HepG2 (cell line): Measurements from ENCODE around the gene TRIM72. TPM values are rescaled to one million over a fixed set of nuclear protein-coding genes. Genes with fewer than 3 reads are reported as not detected.
"Not testable (repeated sequence)": the region's sequence is repeated elsewhere in the genome, so short reads cannot be mapped to it uniquely, and the experiment has no call there.

ENCODE experiments used
- ATAC-seq: fragments of 200-7000 bp; cut with Tn5 transposase; 3 replicates; pipeline ENCODE4 v1.9.1; 2020; ENCODE audit warnings: mild to moderate bottlenecking, moderate library complexity
- BruUV-seq: library from RNA; stranded (reverse); fragments of 400-500 nt; replicated peaks from 2 replicates; lab custom pipeline; 2021; lab: Mats Ljungman, UMichigan
- CTCF ChIA-PET: fragments of 300-600 bp; formaldehyde crosslinking; extraction: SDS; loops from one replicate; lab custom pipeline; 2021; ENCODE audit warnings: low total read pairs, inconsistent platforms, low intra/inter-chr PET ratio; lab: Yijun Ruan, JAX
- POLR2A ChIA-PET: fragments of 350-600 bp; sonication (Branson Sonifier 250); formaldehyde crosslinking; loops from one replicate; lab custom pipeline; 2020; ENCODE audit warnings: antibody characterized with exemption, inconsistent platforms; lab: Yijun Ruan, JAX
- DNase-seq: peaks from one replicate; pipeline ENCODE4 v3.0.0-alpha.2; 2015; ENCODE audit warnings: low spot score
- FAIRE-seq: peaks from 3 replicates; lab custom pipeline; 2011; peaks lifted over from hg19 to GRCh38; lab: Jason Lieb, UNC
- H2AFZ ChIP-seq: one replicate; pipeline ENCODE4 v1.6.1; 2011; ENCODE audit warnings: low read length, inconsistent platforms
- H3K27ac ChIP-seq: fragments of 300-600 bp; 3 replicates; pipeline ENCODE4 v1.8.0; 2011; ENCODE audit warnings: mixed run types, mild to moderate bottlenecking, mixed read lengths, low read length, inconsistent platforms; ENCODE audit not compliant: insufficient read depth; ENCODE audit errors: extremely low read length
- H3K27me3 ChIP-seq, 2 experiments: fragments of 200-600 bp in 1 of 2; 2 replicates in 1 of 2; 3 replicates in 1 of 2; pipeline versions ENCODE4 v1.6.0 to v1.8.0; 2011; ENCODE audit warnings: low read length in 2 of 2, mild to moderate bottlenecking in 2 of 2, moderate library complexity in 2 of 2, inconsistent platforms in 1 of 2; ENCODE audit not compliant: insufficient read depth in 2 of 2, control insufficient read depth in 1 of 2
- H3K36me3 ChIP-seq, 2 experiments: fragments of 200-600 bp in 1 of 2; replicated peaks in 1 of 2; 2 replicates in 1 of 2; 3 replicates in 1 of 2; pipeline versions ENCODE4 v1.5.1 to v1.8.0; 2011; ENCODE audit warnings: low read length in 2 of 2, inconsistent platforms in 1 of 2; ENCODE audit not compliant: insufficient read depth in 2 of 2, control insufficient read depth in 1 of 2
- H3K4me1 ChIP-seq: 2 replicates; pipeline ENCODE4 v1.5.1; 2012; ENCODE audit warnings: low read length, inconsistent platforms; ENCODE audit not compliant: insufficient read depth
- H3K4me2 ChIP-seq: 2 replicates; pipeline ENCODE4 v1.6.0; 2011; ENCODE audit warnings: low read depth, low read length, inconsistent platforms
- H3K4me3 ChIP-seq, 3 experiments: fragments of 200-600 bp in 1 of 3; sonication (generic), shearing (Covaris generic) in 1 of 3; replicated peaks in 1 of 3; 2 replicates each; pipeline ENCODE4 v1.5.1; 2011 to 2016; ENCODE audit warnings: low read length in 3 of 3, inconsistent platforms in 2 of 3, low read depth in 2 of 3, mild to moderate bottlenecking in 2 of 3, control low read depth in 1 of 3, mixed read lengths in 1 of 3; ENCODE audit not compliant: insufficient read depth in 1 of 3
- H3K79me2 ChIP-seq: one replicate; pipeline ENCODE4 v1.6.1; 2011; ENCODE audit warnings: low read length, inconsistent platforms; ENCODE audit not compliant: insufficient read depth
- H3K9ac ChIP-seq: 2 replicates; pipeline ENCODE4 v1.6.0; 2011; ENCODE audit warnings: mild to moderate bottlenecking, low read depth, low read length, inconsistent platforms; ENCODE audit not compliant: insufficient read depth
- H3K9me3 ChIP-seq: 2 replicates; pipeline ENCODE4 v1.5.1; 2012; ENCODE audit warnings: mild to moderate bottlenecking, low read length
- H4K20me1 ChIP-seq: 2 replicates; pipeline ENCODE4 v1.6.0; 2011; ENCODE audit warnings: inconsistent platforms, mild to moderate bottlenecking, low read length, moderate library complexity; ENCODE audit not compliant: insufficient read depth
- WGBS: methylation state at CpG from one replicate; pipeline ENCODE4 v1.1.6; 2017; ENCODE audit warnings: low lambda C conversion rate; 5-methylcytosine and 5-hydroxymethylcytosine counted together
- in situ Hi-C: cut with HindIII; loops from 2 replicates; pipeline ENCODE4 v1.10.0; 2017; ENCODE audit warnings: low pct_unique_long_range_greater_than_20kb; ENCODE audit not compliant: extremely low pct_ligation_motif_present
- intact Hi-C: fragments of 100-400 bp; cut with micrococcal nuclease; formaldehyde crosslinking; loops from one replicate; pipeline ENCODE4 v1.10.0; 2022; ENCODE audit not compliant: unreplicated experiment
- polyA plus RNA-seq, 8 experiments: library from polyadenylated mRNA; depleted of rRNA in 3 of 8; stranded (reverse) in 7 of 8; unstranded in 1 of 8; fragments of >200 nt; fragmentation: Illumina TruSeq in 4 of 8; extraction: Trizol in 4 of 8; gene quantifications; 2 replicates each; pipeline versions ENCODE4 v1.2.1 to v1.2.3, GENCODE V29; 2011 to 2016; ENCODE audit warnings: low read depth in 4 of 8, missing spikeins in 1 of 8, mixed read lengths in 1 of 8; ENCODE audit not compliant: insufficient read depth in 1 of 8
- small RNA-seq, 3 experiments: library from RNA; depleted of rRNA; stranded (forward); fragments of <200 nt; gene quantifications; one replicate each; pipeline ENCODE3, GENCODE V24; 2012; ENCODE audit warnings: low read depth in 2 of 3, low replicate concordance in 1 of 3; ENCODE audit not compliant: insufficient read length in 3 of 3, insufficient read depth in 2 of 3
- total RNA-seq, 5 experiments: library from RNA; depleted of rRNA; stranded (reverse); fragments of >200 nt; fragmentation: Illumina TruSeq; extraction: Trizol; gene quantifications; 2 replicates each; pipeline ENCODE4 v1.2.3, GENCODE V29; 2016; ENCODE audit warnings: low read depth in 1 of 5

The TRIM72 gene
- total and polyA plus RNA-seq, 2 of the 13 experiments (the other 11 are each of a cell fraction or from before 2014, with no cell fraction given), result not detected

- H3K9ac ChIP-seq, H3K27ac ChIP-seq, H3K9me3 ChIP-seq, H3K79me2 ChIP-seq, intact Hi-C loops, BruUV-seq, DNase-seq, POLR2A ChIA-PET, H3K4me1 ChIP-seq, FAIRE-seq, H3K4me3 ChIP-seq, H4K20me1 ChIP-seq, H2AFZ ChIP-seq, H3K27me3 ChIP-seq, in situ Hi-C loops, H3K36me3 ChIP-seq, CTCF ChIA-PET, H3K4me2 ChIP-seq, ATAC-seq: not testable (repeated sequence)
- WGBS, result 10% methylated on average over 4 of the region's 4 CpGs
These were observed 64.9 kb downstream of the TRIM72 start for GRCh38 chr16:31278853-31279252.

Small RNAs within 50 kb of the gene (small RNA-seq; reads per million reads assigned to genes)
- 0 reads per million in 3 experiments for gene AC009088.4
- 0 reads per million in 3 experiments for gene NDUFA3P6

Other genes with a start within 250 kb of the TRIM72 start
- 58.8 and 69.7 TPM in 2 replicates for gene HSD3B7, start 228.9 kb upstream of the TRIM72 start, total RNA-seq (2016; rRNA removed; fragmentation: Illumina TruSeq; extraction: Trizol)
- gene HSD3B7, start 228.9 kb upstream of the TRIM72 start, polyA plus RNA-seq (2011; rRNA removed), result 32.9 and 40.9 TPM in 2 replicates
- gene STX1B, start 203.5 kb upstream of the TRIM72 start, total RNA-seq (2016; rRNA removed; fragmentation: Illumina TruSeq; extraction: Trizol), result 1.7 and 3.0 TPM in 2 replicates
- gene STX1B, start 203.5 kb upstream of the TRIM72 start, polyA plus RNA-seq (2011; rRNA removed), result 1.3 and 2.1 TPM in 2 replicates
- gene STX4, start 180.6 kb upstream of the TRIM72 start, total RNA-seq (2016; rRNA removed; fragmentation: Illumina TruSeq; extraction: Trizol), result 29.2 and 31.3 TPM in 2 replicates
- 34.6 and 37.0 TPM in 2 replicates for gene STX4, start 180.6 kb upstream of the TRIM72 start, polyA plus RNA-seq (2011; rRNA removed)
- gene ZNF668, start 139.9 kb upstream of the TRIM72 start, total RNA-seq (2016; rRNA removed; fragmentation: Illumina TruSeq; extraction: Trizol), result 7.5 and 9.8 TPM in 2 replicates
- gene ZNF668, start 139.9 kb upstream of the TRIM72 start, polyA plus RNA-seq (2011; rRNA removed), result 3.8 and 4.0 TPM in 2 replicates
- 7.8 and 10.9 TPM in 2 replicates for gene ZNF646, start 139.7 kb upstream of the TRIM72 start, total RNA-seq (2016; rRNA removed; fragmentation: Illumina TruSeq; extraction: Trizol)
- 3.4 and 4.4 TPM in 2 replicates for gene ZNF646, start 139.7 kb upstream of the TRIM72 start, polyA plus RNA-seq (2011; rRNA removed)
- gene PRSS53, start 125.2 kb upstream of the TRIM72 start, total RNA-seq (2016; rRNA removed; fragmentation: Illumina TruSeq; extraction: Trizol), result 0.65 and 2.2 TPM in 2 replicates
- gene PRSS53, start 125.2 kb upstream of the TRIM72 start, polyA plus RNA-seq (2011; rRNA removed), result 6.9 and 7.4 TPM in 2 replicates
- gene VKORC1, start 119.3 kb upstream of the TRIM72 start, total RNA-seq (2016; rRNA removed; fragmentation: Illumina TruSeq; extraction: Trizol), result 92.1 and 141 TPM in 2 replicates
- gene VKORC1, start 119.3 kb upstream of the TRIM72 start, polyA plus RNA-seq (2011; rRNA removed), result 613 and 615 TPM in 2 replicates
- 24.9 and 25.2 TPM in 2 replicates for gene BCKDK, start 105.7 kb upstream of the TRIM72 start, total RNA-seq (2016; rRNA removed; fragmentation: Illumina TruSeq; extraction: Trizol)
- gene BCKDK, start 105.7 kb upstream of the TRIM72 start, polyA plus RNA-seq (2011; rRNA removed), result 42.6 and 54.2 TPM in 2 replicates
- gene KAT8, start 96.5 kb upstream of the TRIM72 start, total RNA-seq (2016; rRNA removed; fragmentation: Illumina TruSeq; extraction: Trizol), result 69.5 and 79.0 TPM in 2 replicates
- gene KAT8, start 96.5 kb upstream of the TRIM72 start, polyA plus RNA-seq (2011; rRNA removed), result 84.2 and 85.3 TPM in 2 replicates
- gene PRSS8, start 78.4 kb upstream of the TRIM72 start, total RNA-seq (2016; rRNA removed; fragmentation: Illumina TruSeq; extraction: Trizol), result 1.2 and 2.6 TPM in 2 replicates
- gene PRSS8, start 78.4 kb upstream of the TRIM72 start, polyA plus RNA-seq (2011; rRNA removed), result 7.2 and 20.0 TPM in 2 replicates
- 1.1 and 1.5 TPM in 2 replicates for gene PRSS36, start 64.1 kb upstream of the TRIM72 start, total RNA-seq (2016; rRNA removed; fragmentation: Illumina TruSeq; extraction: Trizol)
- 2.1 and 2.7 TPM in 2 replicates for gene PRSS36, start 64.1 kb upstream of the TRIM72 start, polyA plus RNA-seq (2011; rRNA removed)
- gene FUS, start 34.0 kb upstream of the TRIM72 start, total RNA-seq (2016; rRNA removed; fragmentation: Illumina TruSeq; extraction: Trizol), result 64.8 and 68.1 TPM in 2 replicates
- 168 and 176 TPM in 2 replicates for gene FUS, start 34.0 kb upstream of the TRIM72 start, polyA plus RNA-seq (2011; rRNA removed)
- 4.4 and 4.8 TPM in 2 replicates for gene PYCARD, start 11.4 kb upstream of the TRIM72 start, total RNA-seq (2016; rRNA removed; fragmentation: Illumina TruSeq; extraction: Trizol)
- gene PYCARD, start 11.4 kb upstream of the TRIM72 start, polyA plus RNA-seq (2011; rRNA removed), result 6.0 and 9.2 TPM in 2 replicates
- gene PYDC1, start 3.0 kb downstream of the TRIM72 start, total RNA-seq (2016; rRNA removed; fragmentation: Illumina TruSeq; extraction: Trizol), result not detected in 2 replicates
- not detected in 2 replicates for gene PYDC1, start 3.0 kb downstream of the TRIM72 start, polyA plus RNA-seq (2011; rRNA removed)
- 0.11 and 0.20 TPM in 2 replicates for gene ITGAM, start 45.9 kb downstream of the TRIM72 start, total RNA-seq (2016; rRNA removed; fragmentation: Illumina TruSeq; extraction: Trizol)
- 0.01 and 0.09 TPM in 2 replicates for gene ITGAM, start 45.9 kb downstream of the TRIM72 start, polyA plus RNA-seq (2011; rRNA removed)
- not detected in 2 replicates for gene ITGAX, start 141.1 kb downstream of the TRIM72 start, total RNA-seq (2016; rRNA removed; fragmentation: Illumina TruSeq; extraction: Trizol)
- gene ITGAX, start 141.1 kb downstream of the TRIM72 start, polyA plus RNA-seq (2011; rRNA removed), result 0.32 and 0.42 TPM in 2 replicates
- gene ITGAD, start 179.2 kb downstream of the TRIM72 start, total RNA-seq (2016; rRNA removed; fragmentation: Illumina TruSeq; extraction: Trizol), result not detected in 2 replicates
- gene ITGAD, start 179.2 kb downstream of the TRIM72 start, polyA plus RNA-seq (2011; rRNA removed), result not detected in 2 replicates
- gene COX6A2, start 214.2 kb downstream of the TRIM72 start, total RNA-seq (2016; rRNA removed; fragmentation: Illumina TruSeq; extraction: Trizol), result not detected in 2 replicates
- gene COX6A2, start 214.2 kb downstream of the TRIM72 start, polyA plus RNA-seq (2011; rRNA removed), result not detected in 2 replicates
- gene ZNF843, start 228.7 kb downstream of the TRIM72 start, total RNA-seq (2016; rRNA removed; fragmentation: Illumina TruSeq; extraction: Trizol), result not detected in 2 replicates
- gene ZNF843, start 228.7 kb downstream of the TRIM72 start, polyA plus RNA-seq (2011; rRNA removed), result 0.03 and 0.04 TPM in 2 replicates
- 13.0 and 22.3 TPM in 2 replicates for gene ARMC5, start 245.4 kb downstream of the TRIM72 start, total RNA-seq (2016; rRNA removed; fragmentation: Illumina TruSeq; extraction: Trizol)
- 10.8 and 11.9 TPM in 2 replicates for gene ARMC5, start 245.4 kb downstream of the TRIM72 start, polyA plus RNA-seq (2011; rRNA removed)